Activated gamma-delta T cell treated with Interleukin-2 at 50 U/mL for 16 hours (primary cell): ENCODE data around the gene COX7A2.

ENCODE experiments used
- DNase-seq: peaks from one replicate; pipeline ENCODE4 v3.0.0-alpha.2; 2020

Gene COX7A2

DNA sequence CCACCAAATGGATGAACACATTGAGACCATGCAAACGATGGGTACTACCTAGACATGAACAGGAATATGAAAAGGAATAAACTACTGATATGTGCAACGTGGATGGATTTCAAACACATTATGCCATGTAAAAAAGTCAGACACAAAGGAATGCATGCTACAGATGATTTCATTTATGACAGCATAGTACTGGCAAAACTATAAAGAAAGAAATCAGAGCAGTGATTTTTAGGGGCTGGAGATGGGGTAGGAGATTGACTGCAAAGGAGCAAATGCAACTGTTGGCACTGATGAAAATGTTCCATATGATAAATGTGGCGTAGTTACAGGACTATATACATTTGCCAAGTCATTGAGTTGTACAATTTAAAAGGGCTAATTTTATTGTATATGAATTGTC is 24.3 kb downstream of the COX7A2 start:
- DNase-seq, result no peak

DNA sequence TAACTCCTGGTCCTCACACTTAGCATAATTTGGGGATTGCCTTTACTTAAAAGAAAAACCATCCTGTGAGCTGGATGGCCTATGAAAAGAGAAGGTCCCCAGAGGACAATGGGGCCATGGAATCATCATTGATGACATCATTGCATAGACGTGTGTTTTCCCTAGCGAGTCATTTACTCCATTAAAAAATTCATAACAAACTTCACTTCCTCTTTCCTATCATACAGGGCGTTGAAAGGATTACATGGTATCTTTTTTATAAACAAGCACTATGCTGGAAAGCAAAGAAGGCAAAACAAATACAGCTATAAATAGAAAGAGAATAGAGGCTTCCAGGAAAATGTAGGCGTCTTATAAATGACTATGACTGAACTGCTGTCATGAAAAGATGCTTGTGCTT is 26.4 kb downstream of the COX7A2 start:
- no peak for DNase-seq

DNA sequence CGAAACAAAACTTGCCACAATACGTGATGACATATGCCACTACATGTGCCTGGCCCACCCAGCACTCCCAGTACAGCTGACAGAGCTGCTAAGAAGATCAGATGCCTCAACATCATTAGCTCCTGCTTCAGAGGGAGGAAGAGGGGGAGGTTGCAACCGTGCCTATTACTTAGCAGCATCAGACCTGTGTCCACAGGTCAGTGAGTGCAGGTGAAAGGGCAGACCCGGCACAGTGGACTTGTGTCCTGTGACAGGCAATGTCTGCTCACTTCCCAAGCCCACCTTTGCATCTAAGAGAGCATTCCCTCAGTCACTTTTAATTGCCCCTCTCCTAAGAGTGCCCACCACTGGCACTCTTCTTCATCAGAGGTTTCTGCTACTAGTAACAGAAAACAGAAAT is 28.3 kb downstream of the COX7A2 start:
- DNase-seq, result no peak

DNA sequence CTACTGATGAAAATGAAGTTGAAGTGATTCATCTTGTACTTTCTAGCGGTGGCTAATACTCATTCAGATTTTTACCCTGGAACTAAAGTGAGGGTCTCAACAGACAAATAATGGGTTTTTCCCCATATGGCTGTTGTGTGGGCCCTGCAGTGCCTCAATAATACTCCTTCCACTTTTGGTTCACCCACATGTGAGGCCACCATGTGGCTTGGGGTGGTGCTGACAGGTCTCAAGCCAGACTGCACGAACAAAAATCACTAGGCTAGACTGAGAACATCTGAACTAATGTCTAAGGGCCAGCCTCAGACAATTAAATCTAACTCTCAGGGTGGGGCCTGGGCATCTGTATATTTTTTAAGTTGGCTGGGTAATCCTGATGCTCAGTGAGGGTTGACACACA is 29.9 kb downstream of the COX7A2 start:
- DNase-seq, result no peak

DNA sequence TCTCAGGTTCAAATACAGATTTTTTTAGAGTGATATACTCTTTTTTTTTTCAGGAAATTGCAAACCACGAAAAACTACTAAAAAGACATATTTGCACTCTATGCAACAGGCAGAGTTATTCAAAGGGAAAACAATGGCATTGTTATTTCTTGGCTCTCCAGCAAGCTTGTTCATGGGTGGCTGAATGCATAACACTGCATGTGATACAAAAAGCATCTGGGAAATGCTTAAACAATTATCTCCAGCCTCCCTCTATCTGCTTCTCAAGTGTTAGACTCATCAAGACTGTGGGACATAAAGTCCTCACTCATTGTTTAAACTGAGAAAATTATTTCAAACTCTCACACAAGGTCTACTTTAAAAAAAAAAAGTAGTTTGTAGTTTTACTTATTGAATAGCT is 30.5 kb downstream of the COX7A2 start:
- no peak for DNase-seq

DNA sequence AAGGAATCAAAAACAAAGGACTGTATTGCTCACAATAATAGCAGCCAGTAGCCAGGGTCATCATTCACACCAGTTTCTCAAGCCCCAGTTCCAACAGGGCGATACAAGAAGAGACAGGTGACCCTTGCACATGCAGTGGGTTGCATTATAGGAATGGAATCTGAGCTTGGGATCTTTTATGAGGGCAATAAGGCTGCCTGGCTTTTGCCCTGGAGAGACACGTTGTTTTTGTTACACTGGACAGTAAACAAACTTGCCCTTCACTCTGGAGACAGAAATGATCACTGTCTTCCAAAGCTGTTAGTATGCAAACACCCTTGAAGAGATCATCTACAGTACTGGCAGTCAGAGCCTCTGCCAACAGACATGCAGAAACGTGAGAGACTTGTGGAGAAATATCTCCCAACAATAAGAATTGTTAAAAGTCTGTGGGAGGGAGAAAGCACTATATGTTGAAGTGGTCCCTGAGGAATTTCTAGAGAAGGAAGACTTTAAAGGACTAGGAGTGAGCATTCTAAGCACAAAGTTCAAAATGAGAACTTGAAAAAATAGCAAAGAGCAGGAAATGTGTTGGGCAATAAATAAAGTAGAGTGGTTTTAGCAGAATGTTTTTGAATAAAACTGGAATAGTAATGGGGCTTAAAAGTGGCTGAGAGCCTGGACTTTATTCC is 31.5 kb downstream of the COX7A2 start:
- DNase-seq, result no peak

DNA sequence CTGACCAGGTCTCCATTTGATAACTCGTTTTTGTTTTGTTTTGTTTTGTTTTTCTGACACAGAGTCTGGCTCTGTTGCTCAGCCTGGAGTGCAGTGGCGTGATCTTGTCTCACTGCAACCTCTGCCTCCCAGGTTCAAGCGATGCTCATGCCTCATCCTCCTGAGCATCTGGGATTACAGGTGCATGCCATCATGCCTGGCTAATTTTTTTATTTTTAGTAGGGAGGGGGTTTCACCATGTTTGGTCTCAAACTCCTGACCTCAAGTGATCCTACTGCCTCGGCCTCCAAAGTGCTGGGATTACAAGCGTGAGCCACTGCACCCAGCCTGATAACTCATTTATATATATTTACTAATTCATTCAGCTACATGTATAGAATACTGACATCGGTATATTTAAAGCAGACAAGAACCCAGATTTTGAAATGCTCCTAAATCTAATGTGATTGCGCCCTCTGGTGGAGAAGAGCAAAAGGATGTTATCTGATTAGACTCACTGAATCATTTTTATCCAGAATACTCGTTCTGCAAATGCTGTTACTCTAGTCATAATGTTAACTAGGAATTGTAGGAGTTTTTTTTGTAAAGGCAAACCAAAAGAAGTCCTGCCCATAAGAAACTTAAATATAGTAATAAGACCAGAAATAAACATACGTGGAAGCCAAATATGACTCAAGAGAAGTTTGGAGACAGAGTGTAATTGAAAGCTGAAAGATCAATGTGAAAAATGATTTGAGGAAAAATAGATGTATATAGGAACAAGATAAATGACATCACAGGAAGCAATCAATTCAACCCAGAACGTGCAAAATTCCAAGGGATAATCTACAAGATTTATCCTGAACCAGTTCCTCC is 32.5 kb downstream of the COX7A2 start:
- DNase-seq, result peak; percentile 52

DNA sequence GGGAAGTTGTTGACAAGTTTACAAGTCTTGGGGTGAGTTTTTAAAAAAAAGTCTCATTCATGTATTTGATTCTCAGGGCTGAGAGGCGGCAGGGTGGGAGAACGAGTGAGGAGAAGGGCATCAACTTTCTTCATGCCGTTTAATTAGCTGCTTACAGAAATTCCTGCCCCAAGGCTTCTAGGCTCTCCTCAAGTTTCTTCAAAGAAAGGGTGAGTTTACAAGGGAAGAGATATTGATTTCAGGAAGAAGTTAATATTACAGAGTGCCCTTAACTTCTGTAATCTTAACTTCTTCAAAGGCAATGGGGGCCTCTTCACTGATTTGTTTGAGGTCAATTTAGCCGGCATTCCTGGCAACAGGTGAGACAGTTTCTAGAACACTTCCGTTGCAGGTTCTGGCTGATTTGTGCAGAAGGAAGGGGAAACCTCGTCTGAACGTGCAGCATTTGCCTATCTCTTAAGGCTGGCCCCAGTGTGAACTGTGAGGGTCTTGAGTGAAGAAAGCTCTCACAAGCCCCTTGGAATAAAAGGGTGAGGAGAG is 34.3 kb downstream of the COX7A2 start:
- DNase-seq, result no peak

DNA sequence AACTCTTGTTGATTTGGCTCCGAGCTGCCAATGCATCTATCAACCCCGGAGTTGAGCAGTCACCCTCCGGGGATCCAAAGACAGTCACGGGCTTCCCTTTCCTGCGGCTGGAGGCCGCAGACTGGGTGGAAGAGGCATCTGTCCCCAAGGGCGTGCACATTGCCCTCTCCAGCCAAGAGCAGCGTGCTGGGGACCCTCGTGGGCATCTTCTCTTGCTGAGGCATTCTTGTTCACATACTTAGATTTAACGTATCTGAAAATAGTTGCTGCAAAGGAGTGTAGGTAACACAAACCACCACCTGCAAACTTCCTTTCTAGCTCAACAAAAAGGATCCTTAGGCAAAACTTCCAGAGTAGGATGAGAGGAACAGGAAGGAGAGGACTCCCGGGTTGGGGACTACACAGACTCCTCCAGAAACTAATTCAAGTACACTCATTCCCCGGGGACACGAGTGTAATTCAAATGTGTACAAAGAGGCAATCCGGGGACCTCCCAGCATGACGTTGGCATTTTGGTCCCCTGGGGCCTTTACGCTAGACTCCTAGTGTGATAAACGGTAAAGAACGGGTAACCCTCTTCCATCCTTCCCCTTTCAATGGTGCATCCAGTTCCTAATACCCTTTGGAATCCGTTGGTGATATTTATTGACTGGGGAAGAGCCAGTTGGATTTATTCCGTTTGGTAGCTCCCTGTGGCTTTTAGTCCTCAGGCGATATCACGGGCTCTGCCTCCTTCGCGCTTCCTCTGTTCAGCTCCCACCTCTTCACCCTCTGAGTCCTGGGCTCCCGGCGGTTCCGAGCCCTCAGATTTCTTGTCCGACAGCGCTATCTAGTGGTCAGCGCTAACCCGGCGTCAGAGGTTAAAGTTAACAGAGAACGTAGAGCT is 35.1 kb downstream of the COX7A2 start:
- peak; percentile 77 for DNase-seq

DNA sequence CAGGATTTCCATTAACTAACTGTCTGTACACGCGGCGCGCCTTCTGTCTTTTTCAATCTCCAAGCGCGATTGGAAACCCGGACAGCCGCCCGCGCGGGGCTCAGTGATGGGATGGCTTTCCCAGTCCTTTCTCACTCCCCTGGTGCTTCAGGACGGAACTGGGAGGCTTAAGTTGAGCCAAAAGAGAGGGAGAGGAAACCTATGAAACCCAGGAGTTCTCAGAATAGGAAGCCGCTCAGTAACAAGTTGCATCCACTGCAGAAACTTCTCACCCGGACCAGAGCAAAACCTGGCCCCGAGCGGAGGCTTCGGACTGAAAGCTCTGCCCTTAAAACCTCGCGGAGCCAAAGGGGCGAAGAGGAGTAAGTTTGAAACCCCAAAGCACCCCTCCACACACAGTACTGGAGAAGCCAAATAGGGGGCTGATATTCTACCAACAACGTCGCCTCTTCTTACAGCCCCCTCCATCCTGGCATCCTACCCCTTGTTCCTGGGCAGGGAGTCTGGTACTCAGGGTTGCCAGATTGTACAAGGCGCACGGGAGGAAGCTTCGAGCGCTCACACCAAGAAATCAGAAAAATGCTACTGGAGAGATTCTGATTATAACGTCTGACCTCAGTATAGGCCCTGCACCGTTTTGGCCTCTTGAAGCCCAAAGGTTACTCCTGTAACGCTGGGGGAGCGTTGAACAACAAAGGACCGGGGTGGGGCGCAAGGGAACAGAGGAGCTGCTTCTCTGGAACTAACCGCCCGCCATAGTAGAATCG is 36.8 kb downstream of the COX7A2 start:
- no peak for DNase-seq

DNA sequence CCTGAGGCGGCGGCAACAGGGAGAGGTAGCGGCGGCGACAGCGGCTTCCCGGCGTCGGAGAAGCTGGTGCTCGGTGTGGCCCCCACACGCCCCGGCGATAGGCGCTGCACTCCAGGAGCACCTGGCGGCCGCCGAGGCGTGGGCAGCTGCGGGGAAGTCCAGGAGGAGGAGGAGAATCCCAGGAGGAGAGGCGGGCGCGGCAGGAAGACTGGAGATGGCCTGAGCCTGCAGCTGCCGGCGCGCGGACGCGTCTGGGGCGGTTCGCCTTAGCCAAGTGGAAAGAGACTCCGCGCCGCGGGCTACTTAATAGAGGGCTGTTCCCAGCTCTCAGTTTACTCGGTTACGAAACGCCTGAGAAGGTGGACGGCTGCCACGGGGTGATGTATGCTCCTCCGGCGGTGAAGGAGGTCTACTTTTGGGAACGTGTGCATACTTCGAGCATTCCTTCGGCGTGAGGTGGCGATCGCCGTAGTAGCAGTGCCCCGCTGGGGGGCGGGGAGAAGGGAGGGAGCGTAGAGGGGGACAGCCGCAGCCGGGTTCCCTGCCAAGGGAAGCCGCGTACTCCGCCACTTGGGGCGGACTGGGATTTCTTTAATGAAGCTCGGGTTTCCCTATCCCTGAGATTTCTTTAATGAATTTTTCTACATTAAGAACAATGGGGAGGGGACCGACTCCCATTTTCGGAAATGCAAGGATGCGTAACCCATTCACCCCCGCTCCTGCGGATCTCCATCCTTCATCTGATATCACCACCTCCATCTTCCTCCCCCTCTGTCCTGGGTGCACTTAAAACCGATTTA is 37.6 kb downstream of the COX7A2 start, which contains the start of gene COL12A1:
TSS of gene COL12A1 (minus strand) at position 278 of the 800 bp plus-strand sequence. CDS start 3,261 bp downstream, outside the sequence.
- DNase-seq, result no peak

DNA sequence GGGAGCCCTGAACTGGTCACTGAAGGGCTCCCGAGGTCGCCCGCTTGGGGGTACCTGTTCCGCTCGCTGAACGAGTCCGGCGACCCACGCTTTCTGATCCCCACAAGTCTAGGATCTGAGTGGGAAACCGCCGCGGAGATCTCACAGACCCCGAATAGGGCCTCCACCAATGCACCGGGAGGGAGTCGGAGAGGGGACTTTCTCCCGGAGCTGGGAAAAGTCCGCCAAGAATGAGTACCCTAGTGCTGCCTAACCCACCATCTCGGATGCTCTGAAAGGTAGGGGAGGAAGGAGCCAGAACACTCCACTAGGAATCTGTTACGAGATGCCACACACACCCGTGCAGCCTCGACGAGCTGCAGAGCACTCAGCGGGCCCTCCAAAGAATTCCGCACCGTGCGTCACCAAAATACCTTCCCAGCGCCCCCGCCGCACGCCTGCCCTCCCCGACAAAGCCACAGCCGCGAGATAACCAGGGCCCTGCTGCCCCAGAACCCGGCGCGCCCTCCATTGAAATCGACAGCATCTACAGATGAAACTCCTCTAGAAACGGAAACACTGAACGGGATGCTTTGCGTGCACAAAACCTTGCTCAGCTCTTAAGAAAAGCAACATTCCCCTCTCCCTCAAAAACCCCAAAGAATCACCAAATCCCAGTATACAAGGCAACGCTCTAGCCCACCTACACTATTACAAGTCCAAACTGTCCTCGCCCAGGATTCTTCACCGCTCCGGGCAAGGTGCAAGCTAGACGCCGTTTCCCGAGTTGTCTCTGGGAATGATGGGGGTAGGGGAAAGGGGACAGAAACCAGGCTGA is 38.4 kb downstream of the COX7A2 start:
- no peak for DNase-seq

DNA sequence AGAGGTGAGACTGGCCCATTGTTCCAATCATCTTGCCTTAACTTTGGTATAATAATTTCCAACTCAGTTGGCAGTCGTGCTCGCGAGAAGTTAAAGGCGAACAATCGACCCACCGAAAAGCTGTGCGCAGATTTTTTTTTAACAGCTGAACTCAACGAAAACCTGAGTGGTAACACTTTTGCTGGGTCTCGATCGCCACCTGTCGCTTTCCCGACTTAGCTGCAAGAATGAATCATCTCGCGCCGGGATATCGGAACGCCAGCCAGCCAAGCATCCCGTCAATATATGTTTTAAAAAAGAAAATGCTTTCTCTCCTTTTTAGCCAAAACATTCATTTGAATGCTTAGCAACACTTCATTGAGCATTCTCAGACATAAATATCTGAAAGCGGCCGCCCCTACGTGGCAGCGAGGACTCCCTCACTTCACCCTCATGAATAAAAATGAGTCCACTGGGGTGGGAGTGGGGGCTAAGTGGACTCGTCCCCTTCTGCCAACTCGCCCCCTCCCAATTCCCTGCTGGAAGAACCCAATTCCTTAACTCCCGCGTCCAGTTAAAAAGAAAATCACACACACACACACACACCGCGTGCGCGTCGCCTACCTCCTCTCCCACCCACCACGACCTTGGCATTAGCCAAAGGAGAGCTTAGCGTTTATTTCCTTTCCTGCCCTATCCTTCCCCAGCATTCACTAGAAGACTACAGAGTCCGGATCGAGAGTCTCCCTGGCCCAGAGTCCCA is 39.2 kb downstream of the COX7A2 start:
- no peak for DNase-seq

DNA sequence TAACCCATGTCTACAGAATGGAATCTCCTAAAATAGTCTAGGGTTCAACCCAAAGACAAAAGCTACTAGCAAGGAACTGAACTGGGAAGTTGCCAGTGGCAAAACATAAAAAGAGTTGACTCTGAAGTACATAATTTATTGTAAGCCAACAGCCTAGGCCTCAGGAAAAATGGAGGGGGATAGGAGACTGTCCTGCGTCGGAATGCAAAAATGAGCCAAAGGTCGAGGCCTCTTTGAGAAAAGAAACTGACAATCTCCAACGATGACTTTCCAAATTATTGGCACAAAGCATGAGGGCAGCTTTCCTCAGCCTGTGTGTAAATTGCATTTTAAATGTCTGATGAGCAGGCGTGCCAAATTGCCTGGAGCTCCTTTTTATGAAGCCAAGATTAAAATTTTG is 39.9 kb downstream of the COX7A2 start:
- DNase-seq, result no peak

DNA sequence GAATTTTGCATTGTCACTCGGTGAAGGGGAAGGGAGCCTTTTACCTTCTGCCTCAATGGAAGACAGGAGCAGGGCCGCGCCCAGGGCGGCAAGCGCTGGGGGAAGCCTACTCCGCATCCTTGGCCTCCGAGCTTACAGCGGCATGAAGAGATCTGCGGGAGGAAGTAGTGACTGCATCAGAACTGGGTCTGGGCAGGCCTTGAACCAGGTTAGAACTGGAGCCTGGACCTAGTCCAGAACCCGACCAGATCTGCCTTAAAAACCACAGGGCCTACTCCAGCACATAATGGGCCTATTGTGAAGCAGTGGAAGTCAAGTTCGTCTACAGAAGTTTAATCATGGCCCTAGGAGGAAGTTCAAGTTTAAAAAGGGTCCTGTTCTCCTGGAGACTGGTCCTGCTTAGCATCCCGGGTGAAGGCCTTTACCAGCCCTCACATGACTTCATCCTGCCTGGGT is 40.9 kb downstream of the COX7A2 start:
- DNase-seq, result no peak

DNA sequence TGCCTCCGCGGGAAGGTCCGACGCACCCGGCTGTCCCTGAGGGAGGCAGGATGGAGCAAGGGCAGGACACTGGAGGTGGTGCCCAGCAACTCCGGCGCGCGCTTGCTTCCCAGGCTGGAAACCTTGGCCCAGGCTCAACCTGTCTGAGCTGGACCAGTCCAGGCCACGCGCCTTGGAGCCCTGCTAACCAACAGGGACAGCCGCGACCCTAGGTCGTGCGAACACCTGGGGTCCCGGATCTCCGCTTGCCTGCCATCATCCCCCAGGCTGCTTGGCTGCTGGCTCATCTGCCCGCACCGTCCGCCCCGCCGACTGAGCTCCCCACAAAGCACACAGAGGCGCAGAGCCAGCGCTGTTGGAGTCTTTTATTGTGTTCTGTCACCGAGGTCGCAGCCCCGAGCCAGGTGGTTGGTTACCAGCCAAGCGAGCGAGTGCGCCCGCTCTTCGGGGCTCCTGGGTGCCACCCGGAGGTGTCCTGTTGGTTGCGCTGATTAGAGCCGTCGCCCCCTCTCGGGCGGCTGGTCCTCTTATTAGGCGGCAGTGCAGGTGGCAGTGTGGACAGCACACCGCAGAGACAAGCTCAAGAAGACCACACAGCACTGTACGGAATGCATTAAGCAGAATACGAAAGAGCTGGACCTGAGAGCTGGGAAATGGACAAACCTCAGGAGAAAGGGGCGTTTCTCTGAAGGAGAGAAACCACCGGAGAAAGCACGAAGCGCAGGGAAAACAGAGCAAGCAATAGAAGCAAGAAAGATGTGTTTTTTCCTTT is 41.5 kb downstream of the COX7A2 start:
- no peak for DNase-seq

DNA sequence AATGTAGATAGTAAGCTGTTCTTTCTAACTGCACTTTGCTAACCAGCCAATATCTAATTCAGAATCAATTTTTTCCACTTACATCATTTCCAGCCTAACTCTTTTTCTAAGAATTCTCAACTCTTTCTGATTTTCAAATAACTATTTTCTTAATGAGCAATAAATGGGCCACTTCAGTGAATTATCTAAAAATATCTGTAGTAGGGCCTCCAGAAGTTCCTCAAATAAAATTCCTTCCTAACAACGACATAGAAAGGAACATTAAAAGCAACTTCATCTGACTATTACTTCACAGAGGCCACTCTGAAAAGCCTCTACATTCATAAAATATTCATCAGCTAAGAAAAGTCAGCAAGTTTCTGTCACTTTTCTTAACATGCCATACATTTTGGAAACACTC is 42.6 kb downstream of the COX7A2 start:
- DNase-seq, result no peak

DNA sequence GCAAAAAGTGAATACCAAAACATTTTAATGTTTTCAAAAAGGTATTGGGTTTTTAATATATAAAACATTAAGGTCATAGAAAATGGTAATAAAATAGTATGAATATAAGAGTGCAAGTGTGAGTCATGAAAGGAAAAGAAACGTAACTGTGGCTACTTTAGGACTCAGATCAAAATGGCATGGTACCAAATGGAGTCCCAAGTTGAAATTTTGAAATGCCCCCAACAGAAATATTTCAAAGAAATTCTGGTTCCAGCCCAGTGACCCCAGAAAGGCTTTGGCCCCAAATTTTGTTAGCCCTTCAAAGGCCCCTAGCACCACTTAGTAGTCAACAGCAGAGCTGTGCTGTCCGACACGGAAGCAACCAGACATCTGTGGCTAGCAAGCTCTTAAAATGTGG is 43.7 kb downstream of the COX7A2 start:
- DNase-seq, result no peak
